ENCODE measurements around the gene CELF2.

GRCh38 chr10:11329062-11329673 lies 311.5 kb downstream of the CELF2 start:
- no peak for TF ChIP-seq RCOR1 (IDR thresholded peaks at IDR 0.05; ENCODE audit: insufficient replicate concordance, low read length)
- TF ChIP-seq, protein P1, sequence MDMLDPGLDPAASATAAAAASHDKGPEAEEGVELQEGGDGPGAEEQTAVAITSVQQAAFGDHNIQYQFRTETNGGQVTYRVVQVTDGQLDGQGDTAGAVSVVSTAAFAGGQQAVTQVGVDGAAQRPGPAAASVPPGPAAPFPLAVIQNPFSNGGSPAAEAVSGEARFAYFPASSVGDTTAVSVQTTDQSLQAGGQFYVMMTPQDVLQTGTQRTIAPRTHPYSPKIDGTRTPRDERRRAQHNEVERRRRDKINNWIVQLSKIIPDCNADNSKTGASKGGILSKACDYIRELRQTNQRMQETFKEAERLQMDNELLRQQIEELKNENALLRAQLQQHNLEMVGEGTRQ (IDR thresholded peaks at IDR 0.05; ENCODE audit: low read depth, low read length) = no peak
- TF ChIP-seq, protein P2, sequence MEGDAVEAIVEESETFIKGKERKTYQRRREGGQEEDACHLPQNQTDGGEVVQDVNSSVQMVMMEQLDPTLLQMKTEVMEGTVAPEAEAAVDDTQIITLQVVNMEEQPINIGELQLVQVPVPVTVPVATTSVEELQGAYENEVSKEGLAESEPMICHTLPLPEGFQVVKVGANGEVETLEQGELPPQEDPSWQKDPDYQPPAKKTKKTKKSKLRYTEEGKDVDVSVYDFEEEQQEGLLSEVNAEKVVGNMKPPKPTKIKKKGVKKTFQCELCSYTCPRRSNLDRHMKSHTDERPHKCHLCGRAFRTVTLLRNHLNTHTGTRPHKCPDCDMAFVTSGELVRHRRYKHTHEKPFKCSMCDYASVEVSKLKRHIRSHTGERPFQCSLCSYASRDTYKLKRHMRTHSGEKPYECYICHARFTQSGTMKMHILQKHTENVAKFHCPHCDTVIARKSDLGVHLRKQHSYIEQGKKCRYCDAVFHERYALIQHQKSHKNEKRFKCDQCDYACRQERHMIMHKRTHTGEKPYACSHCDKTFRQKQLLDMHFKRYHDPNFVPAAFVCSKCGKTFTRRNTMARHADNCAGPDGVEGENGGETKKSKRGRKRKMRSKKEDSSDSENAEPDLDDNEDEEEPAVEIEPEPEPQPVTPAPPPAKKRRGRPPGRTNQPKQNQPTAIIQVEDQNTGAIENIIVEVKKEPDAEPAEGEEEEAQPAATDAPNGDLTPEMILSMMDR (conservative IDR thresholded peaks at IDR 0.05; ENCODE audit: low read depth, low read length) = no peak
- TF ChIP-seq POLR2A (IDR thresholded peaks at IDR 0.05; ENCODE audit: low read depth, low read length) = no peak
- no peak for TF ChIP-seq RFX5 (IDR thresholded peaks at IDR 0.05; ENCODE audit: low read depth, low read length)
- TF ChIP-seq RAD21 (IDR thresholded peaks at IDR 0.05; ENCODE audit: low read length) = no peak
- no peak for TF ChIP-seq CEBPB (IDR thresholded peaks at IDR 0.05; ENCODE audit: low read depth, low read length)
- no peak for TF ChIP-seq MAZ (IDR thresholded peaks at IDR 0.05; ENCODE audit: borderline replicate concordance, low read depth, low read length)
- TF ChIP-seq ELK1 (IDR thresholded peaks at IDR 0.05; ENCODE audit: borderline replicate concordance, low read depth, low read length) = no peak
- TF ChIP-seq SMC3 (IDR thresholded peaks at IDR 0.05; ENCODE audit: low read depth, low read length) = no peak
- no peak for TF ChIP-seq BHLHE40 (IDR thresholded peaks at IDR 0.05; ENCODE audit: low read depth, low read length)
- TF ChIP-seq NFE2L2 (IDR thresholded peaks at IDR 0.05; ENCODE audit: low read depth, low read length) = no peak
